ENCODE results near the gene SF1. TPM values are rescaled to one million over a fixed set of nuclear protein-coding genes. Genes with fewer than 3 reads are reported as not detected.
A peak's percentile ranks its signal among the peaks of the same experiment; 100 is the strongest.

The SF1 gene
- total and polyA plus RNA-seq, 2 of the 8 experiments (the other 6 are each of a cell fraction or from before 2014, with no cell fraction given) = 72.7 to 353 TPM

DNA sequence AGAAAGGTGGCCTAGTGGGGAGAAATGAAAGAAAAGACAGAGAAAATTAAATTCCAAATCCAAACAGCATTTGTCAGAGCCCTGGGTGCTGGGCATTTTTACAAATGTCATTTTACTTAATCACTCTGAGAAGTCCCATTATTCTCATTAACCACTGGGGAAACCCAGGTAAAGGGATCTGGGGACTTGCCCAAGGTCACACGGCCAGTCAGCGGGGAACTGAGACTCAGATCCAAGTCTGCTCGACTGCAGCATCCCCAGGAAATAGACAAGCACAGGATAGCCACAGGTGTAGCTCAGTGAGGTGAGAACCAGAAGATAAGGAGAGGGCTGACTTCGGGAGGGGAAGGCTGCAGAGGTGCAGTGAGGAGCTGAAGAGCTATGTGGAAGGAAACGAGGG, 63.2 kb downstream of the SF1 start:
- POLR2A ChIA-PET (ENCODE audit: partially characterized antibody) = interaction anchor here (1.4 to 3.6 kb wide), 4 partner anchors 11 to 21 kb away, joined by 4 to 22 read pairs (median 4); no protein-coding TSS in a partner anchor
- TF ChIP-seq, protein P1, sequence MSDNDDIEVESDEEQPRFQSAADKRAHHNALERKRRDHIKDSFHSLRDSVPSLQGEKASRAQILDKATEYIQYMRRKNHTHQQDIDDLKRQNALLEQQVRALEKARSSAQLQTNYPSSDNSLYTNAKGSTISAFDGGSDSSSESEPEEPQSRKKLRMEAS (IDR thresholded peaks at IDR 0.05) = no peak
- TF ChIP-seq RXRA (IDR thresholded peaks at IDR 0.05; ENCODE audit: insufficient read depth, low read depth, low read length) = no peak
- TF ChIP-seq TEAD4 (IDR thresholded peaks at IDR 0.05; ENCODE audit: low read depth, low read length) = no peak

More for the DNA sequence above, 63.2 kb downstream of the SF1 start:
- H4K91ac ChIP-seq (replicated peaks; ENCODE audit: insufficient read length, low read length) = no peak overlapping the region
- 70% methylated on average over 5 of the region's 5 CpGs; no CpG with 5 or more reads in 1 of the 2 experiments for WGBS, 2 experiments (ENCODE audit: extremely low coverage in 1 of 2, insufficient coverage in 1 of 2, insufficient read length in 1 of 2, insufficient replicate concordance in 2 of 2, low coverage in 1 of 2, low lambda C conversion rate in 2 of 2, missing lambda C conversion rate in 1 of 2)
- H4K8ac ChIP-seq (ENCODE audit: extremely low read depth, insufficient read depth, low read length) = 0 out of 2 replicates have a peak overlapping the region, but pooled peaks have one; percentile 29
- FAIRE-seq (no peak), DNase-seq (ENCODE audit: low read depth in 1 of 2, low spot score in 2 of 2) (no peak)
- H4K20me1 ChIP-seq (replicated peaks in 1 of 2; ENCODE audit: control insufficient read depth in 1 of 2, insufficient read depth in 2 of 2, low read length in 2 of 2) = peaks cover 2 to 4% of the 10 kb centered on the region in 2 experiments
- no peak overlapping the region for H3K9ac ChIP-seq (replicated peaks in 1 of 4; ENCODE audit: extremely low read depth in 1 of 4, low read depth in 3 of 4, low read length in 3 of 4)
- no peak overlapping the region for H2BK20ac ChIP-seq (ENCODE audit: low read length)
- H3K4me3 ChIP-seq (ENCODE audit: extremely low read depth in 1 of 4, insufficient read depth in 2 of 4, low read depth in 3 of 4, low read length in 4 of 4) = no peak overlapping the region
- H3K9me3 ChIP-seq (ENCODE audit: insufficient read depth in 2 of 2, low read depth in 1 of 2, low read length in 1 of 2) = no peaks in the 10 kb centered on the region
- no peak overlapping the region for H3K4ac ChIP-seq (replicated peaks; ENCODE audit: insufficient read length, low read depth, low read length)
- no peak overlapping the region for H4K5ac ChIP-seq (ENCODE audit: insufficient read length, low read depth, low read length)
- H3K79me1 ChIP-seq (ENCODE audit: low read depth, low read length) = no peaks in the 10 kb centered on the region; the same call in 1 of the 2 replicates
- no peak overlapping the region for H3K4me2 ChIP-seq (ENCODE audit: insufficient read depth in 1 of 2, low read depth in 2 of 2, low read length in 2 of 2)
- no peak overlapping the region for H3K18ac ChIP-seq (ENCODE audit: extremely low read depth, low read length)
- H2BK12ac ChIP-seq (ENCODE audit: low read depth, low read length) = no peak overlapping the region
- no peak overlapping the region for H3K56ac ChIP-seq (replicated peaks; ENCODE audit: insufficient read length, low read depth, low read length)
- CTCF ChIA-PET (ENCODE audit: partially characterized antibody) = interaction anchor here (0.6 to 4.0 kb wide), 7 partner anchors 10 to 492 kb away, joined by 3 to 27 read pairs (median 4); no protein-coding TSS in a partner anchor
- H3K23me2 ChIP-seq (ENCODE audit: low read depth, low read length) = peaks cover 12% of the 10 kb centered on the region; the same call in 1 of the 2 replicates
- H3K14ac ChIP-seq (ENCODE audit: insufficient read length) = no peak overlapping the region
- H3K27ac ChIP-seq (ENCODE audit: low read depth, low read length) = no peak overlapping the region
- no peak overlapping the region for H3K23ac ChIP-seq (ENCODE audit: insufficient read length)
- no peak overlapping the region for H2BK120ac ChIP-seq (replicated peaks; ENCODE audit: low read depth, low read length)
- peaks cover 0 to 3% (median 0%) of the 10 kb centered on the region in 4 experiments; a peak in 1 of 8 replicates for H3K36me3 ChIP-seq (ENCODE audit: control insufficient read depth in 2 of 4, insufficient read depth in 4 of 4, low read length in 3 of 4)
- no peak overlapping the region for H2AK5ac ChIP-seq (ENCODE audit: low read depth, low read length)
- H3K4me1 ChIP-seq (replicated peaks in 1 of 4; ENCODE audit: control insufficient read depth in 3 of 4, insufficient read depth in 4 of 4, low read length in 3 of 4) = peaks cover 11 to 28% (median 20%) of the 10 kb centered on the region in 4 experiments
- H2BK5ac ChIP-seq (ENCODE audit: low read depth, low read length) = no peak overlapping the region
- H2BK15ac ChIP-seq (ENCODE audit: low read length) = no peak overlapping the region
- H3K79me2 ChIP-seq (ENCODE audit: control insufficient read depth in 1 of 2, insufficient read depth in 2 of 2, low read length in 2 of 2) = no peaks in the 10 kb centered on the region
- H2AFZ ChIP-seq (ENCODE audit: low read length) = no peak overlapping the region
- peaks cover 12 to 49% (median 33%) of the 10 kb centered on the region in 4 experiments for H3K27me3 ChIP-seq (replicated peaks in 1 of 4; ENCODE audit: control insufficient read depth in 3 of 4, extremely low read depth in 1 of 4, insufficient read depth in 3 of 4, low read length in 3 of 4)

All from H1 (cell line).